HS-5 (cell line): ENCODE data around the gene PSME2.
A peak's percentile ranks its signal among the peaks of the same experiment; 100 is the strongest.

Experiments
- DNase-seq: peaks from one replicate; pipeline ENCODE4 v3.0.0-alpha.2; 2012; ENCODE audit warnings: low read depth

Gene PSME2

DNA sequence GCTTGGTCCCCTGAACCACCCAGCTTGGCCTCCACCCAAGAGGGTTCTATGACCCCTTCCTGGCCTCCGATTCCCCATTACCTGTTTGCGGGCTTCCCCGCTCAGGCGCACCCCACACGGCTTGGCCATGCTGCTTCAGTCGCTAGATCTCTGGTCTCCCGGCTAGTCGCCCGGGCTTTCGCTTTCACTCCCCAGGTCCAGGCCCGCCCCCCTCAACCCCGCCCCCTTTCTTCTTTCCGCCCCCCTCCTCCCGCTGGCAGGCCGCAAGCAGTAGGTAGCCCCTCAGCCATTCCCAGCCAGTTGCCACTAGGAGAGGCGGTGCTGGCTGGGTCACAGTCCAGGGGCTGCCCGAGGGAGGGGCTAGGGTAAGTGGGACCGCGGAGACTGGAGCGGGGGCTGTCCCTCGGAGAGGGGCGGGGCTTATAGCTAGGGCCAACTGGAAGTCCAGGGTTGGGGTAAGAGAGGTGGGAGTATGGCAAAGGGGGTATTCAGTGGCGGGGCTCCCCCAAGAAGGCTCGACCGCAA lies at the start of gene PSME2:
Gene PSME2, minus strand, starts transcription at position 158 of the 525 bp plus-strand sequence. Its CDS starts 29 bp downstream, at position 129.
- peak; percentile 71 for DNase-seq

GRCh38 chr14:24195186-24196070 lies 49.0 kb upstream of the PSME2 start, which contains the start of gene TM9SF1:
Gene TM9SF1 (minus strand): TSS chr14:24195441. CDS start chr14:24195019, 422 bp downstream.
- DNase-seq = peak; percentile 46

DNA sequence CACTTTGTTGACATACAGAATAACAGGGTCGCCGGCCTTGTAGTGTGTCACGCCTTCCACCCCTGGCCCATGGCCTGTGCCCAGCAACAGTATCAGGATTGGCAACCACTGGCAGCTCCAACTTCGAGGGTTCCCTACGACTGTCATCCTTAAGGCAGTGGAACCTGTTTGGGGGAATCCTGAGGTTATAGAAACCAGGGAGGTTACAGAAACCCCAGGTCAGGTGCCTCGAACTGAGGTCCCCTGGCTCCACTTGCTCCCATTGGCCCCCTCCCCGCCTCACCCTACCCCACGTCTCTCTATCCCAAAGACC lies 48.4 kb upstream of the PSME2 start:
- DNase-seq = no peak

- no peak for DNase-seq
These were observed 47.9 kb upstream of the PSME2 start for GRCh38 chr14:24194186-24194872.

- no peak for DNase-seq
These were observed 46.5 kb upstream of the PSME2 start for GRCh38 chr14:24192933-24193332.

- no peak for DNase-seq
These were observed 44.0 kb upstream of the PSME2 start for GRCh38 chr14:24190416-24190815.

DNA sequence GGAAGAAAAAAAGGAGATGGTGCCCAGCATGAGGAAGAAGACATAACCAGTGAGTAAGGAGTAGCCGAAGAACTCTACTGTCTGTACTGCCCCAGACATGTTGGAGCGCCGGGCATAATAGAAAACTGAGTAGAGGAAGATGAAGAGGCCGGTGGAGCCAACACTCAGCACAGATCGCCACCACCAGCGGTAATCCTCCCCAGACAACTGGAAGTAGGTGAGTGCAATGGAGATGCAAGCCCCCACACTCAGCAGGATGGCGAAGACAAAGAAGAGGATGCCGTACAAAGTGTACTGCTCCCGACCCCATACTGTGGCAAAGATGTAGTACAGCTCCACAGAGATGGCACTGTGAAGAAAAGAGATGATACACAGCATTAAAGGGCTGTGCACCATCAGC lies 43.0 kb upstream of the PSME2 start:
- no peak for DNase-seq

GRCh38 chr14:24189059-24189375 lies 42.6 kb upstream of the PSME2 start:
- no peak for DNase-seq

DNA sequence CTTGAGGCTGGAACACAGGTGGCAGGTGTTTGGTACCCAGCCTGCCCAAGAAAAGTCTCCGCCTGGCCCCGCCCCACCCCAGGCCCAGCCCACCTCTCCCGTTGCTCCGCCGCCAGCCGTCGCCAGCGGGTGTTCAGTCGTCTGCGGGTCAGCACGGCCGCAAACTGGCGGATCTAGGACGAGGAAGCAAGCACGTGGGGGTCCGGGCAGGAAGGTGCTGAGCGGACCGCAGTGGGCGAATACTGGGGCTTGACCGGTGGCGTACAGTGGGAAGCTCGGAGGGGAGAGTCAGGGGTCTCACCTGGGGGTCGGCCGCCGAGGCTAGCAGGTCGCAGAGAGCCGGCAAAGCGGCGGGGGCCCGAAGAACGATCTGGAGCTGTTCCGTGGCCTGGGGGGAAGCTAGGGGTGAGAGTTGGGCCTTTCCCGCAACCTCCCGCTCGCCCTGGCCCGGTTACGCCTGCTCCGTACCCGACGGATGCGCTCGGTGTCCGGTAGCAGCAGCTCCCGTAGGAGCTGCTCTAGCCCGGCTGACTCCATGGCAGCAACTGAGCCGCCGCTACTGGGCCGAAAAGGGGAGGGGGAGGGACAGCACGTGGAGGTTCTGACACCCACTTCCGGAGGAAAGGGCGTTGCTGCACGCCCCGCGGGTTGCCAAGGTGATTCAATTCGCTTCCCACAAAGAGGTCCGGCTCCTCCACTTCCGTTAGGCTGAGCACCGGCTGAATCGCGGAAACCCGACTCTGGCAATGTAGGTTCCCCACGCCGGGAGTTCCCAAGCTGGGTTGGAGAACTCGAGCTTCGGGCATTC lies 42.0 kb upstream of the PSME2 start, which contains the start of gene IPO4:
Gene IPO4, minus strand, starts transcription at position 566 of the 808 bp plus-strand sequence. Its CDS starts 29 bp downstream, at position 537.
- DNase-seq = peak; percentile 81

GRCh38 chr14:24187539-24187915 lies 41.1 kb upstream of the PSME2 start:
- no peak for DNase-seq

- no peak for DNase-seq
These were observed 40.6 kb upstream of the PSME2 start for GRCh38 chr14:24186831-24187538.

DNA sequence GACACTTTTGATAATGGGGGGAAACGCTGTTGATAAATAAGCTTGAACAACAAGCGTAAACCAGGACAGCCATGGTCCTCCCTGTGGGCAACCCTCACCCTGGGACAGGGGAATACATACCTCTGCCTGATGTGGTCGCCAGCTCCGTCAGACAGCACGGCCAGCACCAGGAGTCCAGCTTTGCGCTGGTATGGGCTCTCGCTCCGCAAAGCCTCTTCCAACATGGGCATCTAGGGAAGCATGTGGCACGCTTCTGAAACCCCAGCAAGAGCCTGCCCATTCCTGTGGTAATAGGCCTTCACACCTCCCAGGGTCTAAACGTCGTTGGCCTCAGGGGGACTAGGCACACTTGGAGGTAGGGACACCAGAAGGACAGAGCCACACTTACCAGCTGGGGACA lies 39.3 kb upstream of the PSME2 start:
- no peak for DNase-seq

- DNase-seq = no peak
These were observed 38.6 kb upstream of the PSME2 start for GRCh38 chr14:24185026-24185425.

GRCh38 chr14:24184104-24184970 lies 37.9 kb upstream of the PSME2 start:
- DNase-seq = no peak

- no peak for DNase-seq
These were observed 36.6 kb upstream of the PSME2 start for GRCh38 chr14:24183014-24183481.

GRCh38 chr14:24182110-24182882 lies 35.9 kb upstream of the PSME2 start:
- no peak for DNase-seq

- no peak for DNase-seq
These were observed 35.1 kb upstream of the PSME2 start for GRCh38 chr14:24181371-24182077.

DNA sequence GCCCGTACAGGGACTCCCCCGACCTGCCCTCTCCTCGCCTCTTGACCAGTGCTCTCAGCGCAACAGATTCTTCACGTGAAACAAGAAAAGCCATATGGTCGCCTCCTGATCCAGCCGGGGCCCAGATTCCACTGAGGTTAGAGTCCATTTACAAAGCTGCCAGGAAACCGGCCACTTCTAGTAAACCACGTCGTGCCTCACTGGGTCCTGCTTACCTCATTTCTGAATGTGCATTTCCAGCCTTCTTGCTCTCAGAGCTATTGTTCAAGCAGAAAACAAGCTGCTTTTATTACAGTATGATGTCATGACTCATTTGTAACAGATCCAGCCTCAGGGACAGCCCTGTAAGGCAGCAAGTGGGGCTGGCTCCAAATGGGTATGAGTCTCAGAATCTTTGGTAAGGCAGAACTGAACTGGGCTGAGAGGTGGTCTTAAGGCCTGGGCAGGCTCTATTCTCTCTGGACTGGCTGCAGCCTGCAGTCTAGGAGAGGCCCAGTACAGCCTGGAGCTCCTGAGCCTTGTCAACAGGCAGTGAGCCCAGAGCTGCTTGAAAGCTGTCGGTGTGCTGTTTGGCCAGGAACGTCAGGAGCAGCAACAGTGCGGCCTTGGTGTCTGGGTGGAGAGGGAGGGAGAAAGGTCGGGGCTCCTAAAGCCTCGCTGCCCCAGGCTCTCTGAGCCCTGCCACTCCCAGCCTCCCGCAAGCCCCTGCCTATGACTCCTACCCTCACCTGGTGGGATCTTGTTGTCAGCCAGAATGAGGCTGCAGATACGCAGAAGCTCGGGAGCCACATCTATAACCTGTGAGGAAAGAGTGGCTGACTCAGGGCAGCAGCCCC lies 33.8 kb upstream of the PSME2 start:
- DNase-seq = no peak
